Measurements from ENCODE around the gene TGM2. TPM values are rescaled to one million over a fixed set of nuclear protein-coding genes. Genes with fewer than 3 reads are reported as not detected.
A peak's percentile ranks its signal among the peaks of the same experiment; 100 is the strongest.

The TGM2 gene
- total RNA-seq, 1 experiment from 2014 or later: 113 TPM

GRCh38 chr20:38116409-38117165 is 48.5 kb downstream of the TGM2 start:
- peaks cover 5% of the 10 kb centered on the region; the same call in 1 of the 2 replicates for H3K4me1 ChIP-seq (ENCODE audit: control insufficient read depth, insufficient read depth, low read length)
- no peaks in the 10 kb centered on the region for H3K36me3 ChIP-seq (ENCODE audit: control insufficient read depth, insufficient read depth, low read length)
- H3K4me3 ChIP-seq (ENCODE audit: low read depth in 2 of 2, low read length in 2 of 2): no peak overlapping the region
- TF ChIP-seq TCF7L2 (IDR thresholded peaks at IDR 0.05; ENCODE audit: low read depth, low read length) (no peak), POLR2AphosphoS5 (IDR thresholded peaks at IDR 0.05; ENCODE audit: low read depth, low read length) (no peak), REST (IDR thresholded peaks at IDR 0.05; ENCODE audit: insufficient read depth in 1 of 2, low read depth in 2 of 2, low read length in 1 of 2) (no peak), CTCF (IDR thresholded peaks at IDR 0.05) (no peak), SIN3A (IDR thresholded peaks at IDR 0.05; ENCODE audit: borderline replicate concordance, insufficient read depth, low read depth, low read length) (no peak)
- DNase-seq (ENCODE audit: low read depth, low spot score) (no peak), ATAC-seq (no peak)
- H3K27ac ChIP-seq (ENCODE audit: low read length): peak overlapping the region; percentile 45; the same call in 1 of the 2 replicates
- in situ Hi-C loops (cut with HindIII; ENCODE audit: low pct_unique_long_range_greater_than_20kb, low sequenced_read_pairs): no loop called here
- no peaks in the 10 kb centered on the region for H3K9me3 ChIP-seq (ENCODE audit: control insufficient read depth, insufficient read depth, low read depth, low read length)
- intact Hi-C loops (cut with micrococcal nuclease; ENCODE audit: unreplicated experiment): no loop called here
- no peaks in the 10 kb centered on the region for H3K27me3 ChIP-seq (ENCODE audit: control insufficient read depth, insufficient read depth, low read length)
- ChIA-PET POLR2A (no interaction called here), CTCF (no interaction called here)
- no TSS peak for BruUV-seq (replicated peaks)

GRCh38 chr20:38115896-38116295 is 49.2 kb downstream of the TGM2 start:
- Histone ChIP-seq H3K4me3 (ENCODE audit: low read depth in 2 of 2, low read length in 2 of 2) (no peak overlapping the region), H3K36me3 (ENCODE audit: control insufficient read depth, insufficient read depth, low read length) (no peaks in the 10 kb centered on the region), H3K9me3 (ENCODE audit: control insufficient read depth, insufficient read depth, low read depth, low read length) (no peaks in the 10 kb centered on the region), H3K27me3 (ENCODE audit: control insufficient read depth, insufficient read depth, low read length) (no peaks in the 10 kb centered on the region), H3K4me1 (ENCODE audit: control insufficient read depth, insufficient read depth, low read length) (peaks cover 11% of the 10 kb centered on the region), H3K27ac (ENCODE audit: low read length) (no peak overlapping the region; the same call in 1 of the 2 replicates)
- DNase-seq (ENCODE audit: low read depth, low spot score) (no peak), ATAC-seq (no peak)
- BruUV-seq (replicated peaks): no TSS peak
- intact Hi-C loops (cut with micrococcal nuclease; ENCODE audit: unreplicated experiment): no loop called here
- in situ Hi-C loops (cut with HindIII; ENCODE audit: low pct_unique_long_range_greater_than_20kb, low sequenced_read_pairs): no loop called here
- ChIA-PET CTCF (no interaction called here), POLR2A (no interaction called here)
- TF ChIP-seq REST (IDR thresholded peaks at IDR 0.05; ENCODE audit: insufficient read depth in 1 of 2, low read depth in 2 of 2, low read length in 1 of 2): no peak
- no peak for TF ChIP-seq POLR2AphosphoS5 (IDR thresholded peaks at IDR 0.05; ENCODE audit: low read depth, low read length)
- TF ChIP-seq CTCF (IDR thresholded peaks at IDR 0.05): no peak
- TF ChIP-seq SIN3A (IDR thresholded peaks at IDR 0.05; ENCODE audit: borderline replicate concordance, insufficient read depth, low read depth, low read length): no peak
- no peak for TF ChIP-seq TCF7L2 (IDR thresholded peaks at IDR 0.05; ENCODE audit: low read depth, low read length)
